Stimulated activated naive CD4-positive, alpha-beta T cell (primary cell): ENCODE data around the gene YBEY.

Source experiments
- DNase-seq, 6 experiments: peaks; one replicate each; lab custom pipeline; 2025; lab: John Stamatoyannopoulos, UW

YBEY gene

GRCh38 chr21:46328151-46328550 is 42.0 kb downstream of the YBEY start:
- DNase-seq, result no peak

- no peak for DNase-seq
Measured at GRCh38 chr21:46329796-46330195, 43.7 kb downstream of the YBEY start.

GRCh38 chr21:46334351-46335140 is 48.4 kb downstream of the YBEY start:
- DNase-seq, result no peak

GRCh38 chr21:46336603-46337002 is 50.5 kb downstream of the YBEY start:
- no peak for DNase-seq

- no peak for DNase-seq
Measured at GRCh38 chr21:46340998-46341397, 54.9 kb downstream of the YBEY start.

- DNase-seq, result no peak
Measured at GRCh38 chr21:46344219-46344915, 58.2 kb downstream of the YBEY start.

- DNase-seq, result no peak
Measured at GRCh38 chr21:46345861-46346260, 59.7 kb downstream of the YBEY start.

GRCh38 chr21:46346296-46347202 is 60.4 kb downstream of the YBEY start:
- no peak for DNase-seq

GRCh38 chr21:46347203-46347550 is 61.0 kb downstream of the YBEY start:
- DNase-seq, result no peak
